GM10266 (cell line): ENCODE measurements around the gene ITPKC.
"Not testable (repeated sequence)": the region's sequence is repeated elsewhere in the genome, so short reads cannot be mapped to it uniquely, and the experiment has no call there.

ENCODE experiments used
- DNase-seq: peaks from one replicate; pipeline ENCODE4 v3.0.0; 2012; ENCODE audit errors: extremely low spot score
- CTCF ChIP-seq: IDR thresholded peaks from 2 replicates; pipeline ENCODE4 v1.5.1; 2012; ENCODE audit warnings: mild to moderate bottlenecking, low read depth; ENCODE audit not compliant: control insufficient read depth, insufficient read depth; ENCODE audit errors: missing control alignments

The ITPKC gene

DNA sequence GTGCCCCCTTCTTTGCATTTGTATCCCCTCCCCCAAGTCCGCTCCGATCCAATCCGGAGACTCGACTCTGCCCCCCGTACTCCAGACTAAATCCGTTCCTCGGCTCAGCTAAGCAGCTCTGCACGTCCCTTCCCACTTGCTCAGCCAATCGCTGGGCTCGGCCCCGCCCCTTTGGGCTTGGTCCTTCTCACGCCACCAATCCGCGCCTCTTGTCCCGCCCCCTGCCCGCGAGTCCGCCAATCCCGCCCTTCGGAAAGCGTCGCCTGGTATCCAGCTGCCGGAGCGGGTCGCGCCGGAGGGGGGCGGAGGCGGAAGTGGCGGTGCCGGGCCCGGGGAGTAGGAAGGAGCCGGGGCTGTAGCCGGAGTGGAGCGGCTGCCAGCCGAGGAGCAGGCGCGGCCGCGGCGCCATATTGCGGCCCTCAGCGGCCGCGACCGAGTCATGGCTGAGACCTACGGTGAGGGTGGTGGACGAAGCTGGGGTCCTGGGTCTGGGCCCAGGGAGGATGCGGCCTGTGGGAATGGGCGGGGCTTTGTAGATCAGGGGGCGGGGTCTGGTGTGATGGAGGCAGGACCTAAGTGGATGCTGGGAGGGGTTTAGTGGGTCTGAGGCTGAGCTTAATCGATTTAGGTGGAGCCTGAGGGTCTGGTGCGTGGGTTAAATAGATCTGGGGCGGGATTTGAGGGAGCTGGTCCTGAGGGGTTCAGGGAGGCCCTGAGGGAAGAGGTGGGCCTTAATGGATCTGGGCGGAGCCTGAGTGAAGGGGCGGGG is 61.2 kb downstream of the ITPKC start, which contains the start of gene RAB4B:
TSS of gene RAB4B (plus strand) at position 311 of the 769 bp plus-strand sequence. CDS start at position 440, 129 bp downstream.
- TF ChIP-seq CTCF: no peak
- peak; percentile 94 for DNase-seq

- DNase-seq: no peak
- no peak for TF ChIP-seq CTCF
Measured at GRCh38 chr19:40778706-40779284, 61.9 kb downstream of the ITPKC start.

DNA sequence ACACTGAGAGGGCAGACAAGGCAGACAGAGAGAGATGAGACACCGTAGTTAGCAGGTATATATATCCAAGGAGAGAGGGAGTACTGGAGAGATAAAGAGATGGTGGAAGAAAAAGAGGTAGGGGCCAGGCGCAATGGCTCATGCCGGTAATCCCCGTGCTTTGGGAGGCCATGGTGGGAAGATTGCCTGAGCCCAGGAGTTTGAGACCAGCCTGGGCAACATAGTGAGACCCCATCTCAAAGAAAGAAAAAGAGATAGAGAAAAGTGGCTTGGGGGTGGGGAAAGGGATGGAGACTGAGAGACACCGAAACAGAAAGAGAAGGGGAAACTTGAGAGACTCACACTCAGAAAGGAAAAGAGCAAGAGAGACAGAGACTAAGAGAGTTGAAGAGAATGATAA is 63.7 kb downstream of the ITPKC start:
- TF ChIP-seq CTCF: no peak
- DNase-seq: no peak

- no peak for TF ChIP-seq CTCF
- DNase-seq: no peak
Measured at GRCh38 chr19:40781140-40781539, 64.2 kb downstream of the ITPKC start.

- no peak for DNase-seq
- TF ChIP-seq CTCF: no peak
Measured at GRCh38 chr19:40783711-40784110, 66.8 kb downstream of the ITPKC start.

DNA sequence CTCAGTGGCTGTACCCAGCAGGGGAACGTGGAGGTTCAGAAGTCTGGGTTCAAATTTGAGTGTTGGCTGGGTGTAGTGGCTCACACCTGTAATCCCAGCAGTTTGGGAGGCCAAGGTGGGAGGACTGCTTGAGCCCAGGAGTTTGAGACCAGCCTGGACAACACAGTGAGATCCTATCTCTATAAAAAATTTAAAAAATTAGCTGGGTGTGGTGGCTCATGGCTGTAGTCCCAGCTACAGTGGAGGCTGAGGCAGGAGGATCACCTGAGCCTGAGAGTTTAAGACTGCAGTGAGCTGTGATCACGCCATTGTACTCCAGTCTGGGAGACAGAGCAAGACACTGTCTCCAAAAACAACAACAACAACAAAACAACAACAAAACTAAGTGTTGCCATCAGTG is 67.2 kb downstream of the ITPKC start:
- DNase-seq: not testable (repeated sequence)

- TF ChIP-seq CTCF: no peak
- no peak for DNase-seq
Measured at GRCh38 chr19:40785526-40785925, 68.6 kb downstream of the ITPKC start.
